GM19328 (cell line): ENCODE results near the gene RAP1GAP2.
"Not testable (repeated sequence)": the region's sequence is repeated elsewhere in the genome, so short reads cannot be mapped to it uniquely, and the experiment has no call there.

Experiments
- ATAC-seq: cut with Tn5 transposase; IDR thresholded peaks from one replicate; pipeline ENCODE4 v1.9.1; 2021; ENCODE audit warnings: mild to moderate bottlenecking, moderate library complexity; ENCODE audit not compliant: unreplicated experiment

RAP1GAP2 gene

DNA sequence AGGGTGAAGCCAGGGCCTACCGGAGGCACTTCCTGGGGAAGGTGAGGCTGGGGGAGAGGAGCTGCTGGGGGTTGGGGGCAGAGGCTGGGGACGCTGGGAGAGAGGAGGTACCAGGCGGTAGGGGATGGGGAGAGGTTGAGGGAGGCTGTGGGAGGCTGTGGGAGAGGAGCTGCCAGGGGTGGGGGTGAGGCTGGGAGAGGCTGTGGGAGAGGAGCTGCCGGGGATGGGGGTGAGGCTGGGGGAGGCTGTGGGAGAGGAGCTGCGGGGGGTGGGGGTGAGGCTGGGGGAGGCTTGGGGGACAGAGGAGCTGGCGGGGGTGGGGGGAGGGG is 167.8 kb downstream of the RAP1GAP2 start:
- no peak for ATAC-seq

- no peak for ATAC-seq
Observed at GRCh38 chr17:2964370-2964769, 168.1 kb downstream of the RAP1GAP2 start.

- ATAC-seq: no peak
Observed at GRCh38 chr17:2964831-2965230, 168.6 kb downstream of the RAP1GAP2 start.

- ATAC-seq: no peak
Observed at GRCh38 chr17:2965621-2966595, 169.7 kb downstream of the RAP1GAP2 start.

DNA sequence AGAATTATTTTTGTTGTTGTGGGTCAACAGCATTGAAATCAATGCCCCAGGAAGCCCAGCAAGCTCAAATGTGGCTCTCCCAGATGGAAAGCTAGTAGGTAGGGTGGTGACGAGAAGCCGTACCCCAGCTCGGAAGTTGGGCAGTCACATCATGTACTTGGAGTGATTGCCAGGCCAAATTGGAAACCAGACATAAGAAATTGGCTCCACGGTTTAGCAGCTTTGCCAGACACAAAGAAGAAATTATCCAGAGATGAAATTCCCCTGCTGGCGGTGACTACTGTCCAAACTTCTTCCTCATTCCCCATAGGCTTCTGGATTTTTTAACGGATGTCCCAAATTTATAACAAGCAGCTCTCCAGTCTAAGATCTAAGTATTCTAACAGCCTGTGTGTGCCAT is 171.3 kb downstream of the RAP1GAP2 start:
- no peak for ATAC-seq

DNA sequence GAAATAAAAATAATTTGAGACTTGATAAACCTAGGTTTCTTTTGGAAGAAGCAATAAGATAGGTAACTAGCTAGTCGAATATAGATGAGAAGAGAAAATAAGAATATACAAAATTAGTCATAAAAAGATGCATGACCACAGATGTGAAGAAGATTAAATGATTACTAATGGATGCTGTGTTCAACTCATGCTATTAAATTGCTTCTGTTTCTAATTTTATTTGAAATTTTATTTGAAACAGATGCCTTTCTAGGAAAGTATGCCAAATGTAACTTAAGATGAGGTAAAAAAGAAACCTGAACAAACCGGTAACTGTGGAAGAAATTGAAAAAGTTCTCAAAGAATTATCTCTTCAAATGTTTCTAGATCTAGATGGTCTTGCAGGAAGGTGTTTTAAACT is 175.6 kb downstream of the RAP1GAP2 start:
- no peak for ATAC-seq

GRCh38 chr17:2972749-2973148 is 176.5 kb downstream of the RAP1GAP2 start:
- ATAC-seq: no peak

DNA sequence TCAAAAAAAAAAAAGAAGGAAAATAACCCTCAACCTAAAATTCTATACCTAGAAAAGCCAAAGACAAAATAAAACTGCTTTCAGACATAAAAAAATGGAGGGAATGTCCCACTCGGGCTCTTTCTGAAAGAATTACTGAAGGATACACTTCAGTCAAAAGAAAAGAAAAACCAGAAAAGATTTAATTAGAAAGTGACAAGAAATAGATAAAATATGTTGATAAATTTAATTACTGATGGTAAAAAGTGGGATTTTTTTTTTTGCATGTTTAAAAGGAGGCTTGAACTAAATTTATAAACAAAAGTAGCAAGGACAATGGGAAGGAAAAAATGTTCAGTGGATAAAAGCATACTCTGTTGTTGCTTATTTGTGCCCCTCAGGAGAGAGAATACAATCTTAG is 178.1 kb downstream of the RAP1GAP2 start:
- no peak for ATAC-seq

DNA sequence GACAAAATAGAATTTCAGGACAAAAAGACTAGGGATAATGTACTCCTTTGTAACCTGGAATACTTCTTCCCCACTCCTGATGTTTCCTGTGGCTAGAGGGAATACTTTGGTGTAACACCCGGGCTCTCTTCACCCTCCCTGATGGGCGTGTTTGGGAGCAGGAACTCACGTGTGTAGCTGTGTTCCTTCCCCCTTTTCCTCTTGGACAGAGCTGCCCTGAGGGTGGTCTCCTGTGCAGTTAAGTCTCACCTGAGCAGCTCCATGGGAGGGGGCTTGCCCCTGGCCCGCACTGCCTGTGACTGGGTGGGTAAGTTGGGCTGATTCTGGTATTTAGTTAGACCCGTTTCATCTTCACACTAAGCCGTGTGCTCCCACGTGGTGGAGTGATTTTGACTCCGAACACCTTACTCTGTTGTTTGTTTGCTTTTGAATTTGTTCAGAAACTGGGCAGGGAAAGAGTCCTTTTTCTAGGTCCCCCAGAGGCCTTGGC is 179.3 kb downstream of the RAP1GAP2 start:
- no peak for ATAC-seq

GRCh38 chr17:2977157-2977556 is 180.9 kb downstream of the RAP1GAP2 start:
- ATAC-seq: no peak

DNA sequence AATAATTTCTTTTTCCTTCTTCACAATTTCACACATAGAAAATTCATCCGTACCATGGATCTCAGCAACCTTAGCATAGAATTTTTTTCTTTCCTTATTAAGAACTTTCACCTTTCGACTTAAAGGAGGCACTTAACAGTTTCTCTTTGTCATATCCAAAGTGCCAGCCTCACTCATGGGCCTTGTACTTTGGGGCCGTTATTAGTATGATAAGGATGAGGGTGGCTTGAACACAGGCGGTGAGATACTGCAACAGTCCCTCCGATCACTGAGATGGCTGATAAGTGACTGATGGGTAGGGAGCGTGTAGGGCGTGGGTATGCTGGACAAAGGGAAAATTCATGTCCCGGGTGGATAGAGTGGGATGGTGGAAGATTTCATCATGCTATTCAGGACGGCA is 181.9 kb downstream of the RAP1GAP2 start:
- no peak for ATAC-seq

- ATAC-seq: no peak
Observed at GRCh38 chr17:2978991-2979390, 182.8 kb downstream of the RAP1GAP2 start.

- ATAC-seq: no peak
Observed at GRCh38 chr17:2980211-2980903, 184.1 kb downstream of the RAP1GAP2 start.

DNA sequence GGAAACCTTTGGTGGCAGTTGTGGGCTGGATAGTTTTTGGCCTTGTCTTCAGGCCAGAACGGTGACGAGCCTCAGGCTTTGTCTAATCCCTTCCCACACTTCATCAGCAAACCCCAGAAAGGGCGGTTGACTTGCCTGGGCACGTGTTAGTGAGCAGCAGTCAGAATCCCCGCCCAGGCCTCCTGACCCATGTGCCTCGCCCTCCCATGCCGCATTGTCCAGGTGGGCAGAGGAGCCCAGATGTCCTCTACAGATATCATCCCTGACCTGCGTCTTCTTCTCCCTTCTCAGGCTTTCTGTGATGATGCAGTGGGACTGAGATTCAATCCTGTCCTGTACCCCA is 184.6 kb downstream of the RAP1GAP2 start:
- no peak for ATAC-seq

DNA sequence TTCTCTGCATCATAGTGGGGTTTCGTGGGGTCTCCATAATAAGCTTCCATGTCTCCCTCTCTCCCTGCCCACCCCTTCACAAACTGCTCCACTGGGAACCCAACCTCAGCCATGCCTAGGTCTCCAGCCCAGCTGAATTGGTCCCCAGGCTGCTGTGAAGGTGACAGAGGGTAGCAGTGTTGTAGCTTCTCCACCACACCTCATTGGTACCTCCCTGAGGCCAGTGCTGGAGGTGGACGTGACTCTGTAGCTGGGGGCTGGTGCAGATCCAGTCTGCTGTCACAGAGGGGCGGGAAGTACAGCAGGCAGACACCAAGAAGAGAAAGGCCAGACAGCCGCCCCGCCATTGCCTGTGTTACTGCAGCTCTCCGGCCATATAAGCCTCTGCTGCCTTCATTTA is 185.1 kb downstream of the RAP1GAP2 start:
- no peak for ATAC-seq

DNA sequence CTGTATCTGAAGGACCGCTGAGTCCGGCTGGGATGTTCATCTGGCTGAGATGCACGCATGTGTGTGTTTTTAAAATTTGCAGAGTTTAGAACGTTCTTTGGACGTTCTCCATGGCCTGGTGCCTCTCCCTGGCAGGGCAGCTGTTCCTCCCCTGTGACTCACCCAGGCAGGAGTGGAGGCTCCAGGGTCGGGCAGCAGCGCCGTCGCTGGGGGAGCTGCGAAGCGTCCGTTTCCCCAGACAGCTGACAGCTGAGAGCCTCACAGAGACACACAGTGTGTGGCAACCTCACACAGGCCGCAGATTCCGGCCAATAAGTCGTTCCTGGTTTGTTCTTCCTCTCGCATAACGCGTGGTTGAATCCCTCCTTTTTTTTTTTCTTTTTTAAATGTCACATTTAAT is 186.6 kb downstream of the RAP1GAP2 start:
- ATAC-seq: no peak

- ATAC-seq: no peak
Observed at GRCh38 chr17:2983255-2983654, 187.0 kb downstream of the RAP1GAP2 start.

- no peak for ATAC-seq
Observed at GRCh38 chr17:2985318-2985717, 189.1 kb downstream of the RAP1GAP2 start.

- no peak for ATAC-seq
Observed at GRCh38 chr17:2986925-2987324, 190.7 kb downstream of the RAP1GAP2 start.

GRCh38 chr17:2989396-2989795 is 193.2 kb downstream of the RAP1GAP2 start:
- ATAC-seq: not testable (repeated sequence)

- ATAC-seq: no peak
Observed at GRCh38 chr17:2989855-2990254, 193.6 kb downstream of the RAP1GAP2 start.

- ATAC-seq: no peak
Observed at GRCh38 chr17:2990396-2990795, 194.2 kb downstream of the RAP1GAP2 start.
